HG03097 (cell line): Measurements from ENCODE around the gene SLC41A3.
"Not testable (repeated sequence)": the region's sequence is repeated elsewhere in the genome, so short reads cannot be mapped to it uniquely, and the experiment has no call there.

Experiments used
- ATAC-seq: cut with Tn5 transposase; IDR thresholded peaks from one replicate; pipeline ENCODE4 v1.9.1; 2021; ENCODE audit not compliant: unreplicated experiment, low FRiP score

Gene SLC41A3

DNA sequence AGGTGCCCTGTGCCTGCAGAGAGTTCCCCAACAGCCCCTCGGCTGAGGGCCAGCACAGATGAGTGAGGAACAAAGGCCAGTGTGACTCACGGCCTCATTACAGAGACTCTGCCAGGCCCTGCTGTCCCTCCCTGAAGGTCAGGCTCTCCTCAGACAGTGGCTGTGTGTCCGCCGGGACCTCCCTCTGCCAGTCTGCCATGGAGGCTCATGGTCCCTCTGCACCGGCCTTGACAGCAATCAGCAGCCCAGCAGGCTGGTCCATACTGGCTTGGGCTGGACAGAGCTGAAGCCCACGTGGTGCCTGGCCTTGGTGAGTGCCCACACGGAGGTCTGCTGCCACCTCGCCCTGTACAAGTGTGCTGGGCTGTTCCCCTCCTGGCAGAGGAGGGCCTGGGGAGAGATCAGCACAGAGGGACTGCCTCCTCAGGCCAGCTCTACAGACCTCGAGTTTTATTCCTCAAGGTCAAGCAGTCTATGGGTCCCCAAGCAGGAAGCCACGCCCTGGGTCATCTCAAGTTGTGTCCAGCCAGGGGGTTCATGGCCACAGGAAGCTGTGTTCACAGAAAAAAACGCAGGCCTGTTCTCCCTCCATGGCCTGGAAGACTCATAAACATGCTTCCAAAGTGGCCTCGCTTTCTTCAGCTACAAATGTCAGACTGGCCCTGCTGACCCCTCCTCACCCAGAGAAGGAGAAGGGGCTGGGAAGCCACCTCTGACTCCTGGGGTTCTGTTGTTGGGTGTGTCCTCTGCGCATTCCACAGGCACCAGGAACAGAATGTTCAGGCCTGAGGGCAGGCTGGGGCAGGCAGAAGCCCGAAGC, 27.0 kb downstream of the SLC41A3 start:
- no peak for ATAC-seq

GRCh38 chr3:126056088-126056487, 27.8 kb downstream of the SLC41A3 start:
- no peak for ATAC-seq

DNA sequence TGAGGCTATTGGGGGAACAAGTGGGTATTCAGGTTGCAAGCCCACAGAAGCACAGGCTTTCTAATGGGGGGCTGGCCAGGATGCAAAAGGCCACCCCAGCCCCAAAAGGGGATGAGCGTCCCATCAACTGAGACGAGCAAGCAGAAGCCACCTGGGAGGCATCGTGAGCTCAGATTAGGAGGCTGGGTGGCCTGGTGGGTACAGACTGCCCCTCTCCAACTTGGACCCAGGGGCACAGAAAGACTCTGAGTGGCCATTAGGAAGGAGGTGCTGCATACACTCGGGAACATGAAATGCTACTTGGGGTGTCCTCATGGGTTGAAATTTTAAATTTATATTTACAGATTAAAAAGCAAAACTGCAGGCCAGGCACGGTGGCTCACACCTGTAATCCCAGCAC, 29.1 kb downstream of the SLC41A3 start:
- ATAC-seq = no peak

DNA sequence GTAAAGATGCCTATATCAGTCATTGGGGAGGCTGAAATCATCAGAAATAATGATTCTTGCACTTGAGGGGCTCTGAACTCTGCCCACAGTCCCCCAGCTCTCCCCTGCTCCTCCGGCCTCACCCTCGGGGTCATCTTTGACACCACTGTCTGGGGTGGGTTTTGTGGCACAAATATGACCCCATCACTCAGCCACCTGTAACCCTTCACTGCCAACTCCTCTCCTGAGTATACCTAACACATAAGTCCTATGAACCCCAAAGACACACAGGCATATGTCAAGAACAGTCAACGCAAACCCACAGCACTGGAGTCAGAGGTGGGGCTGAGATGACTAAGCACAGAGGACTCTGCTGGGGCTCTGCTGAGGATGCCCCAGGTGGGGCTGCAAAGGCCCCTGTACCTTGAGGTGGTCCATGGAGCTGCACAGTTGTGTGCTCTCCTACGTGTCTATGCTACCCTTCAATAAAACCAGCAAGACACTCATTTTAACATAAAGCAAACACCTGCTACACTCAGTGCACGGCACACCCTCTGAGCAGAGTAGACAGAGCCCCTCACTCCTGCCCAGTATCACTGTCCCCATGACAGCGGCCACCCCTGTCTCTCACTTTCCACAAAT, 29.9 kb downstream of the SLC41A3 start:
- no peak for ATAC-seq

DNA sequence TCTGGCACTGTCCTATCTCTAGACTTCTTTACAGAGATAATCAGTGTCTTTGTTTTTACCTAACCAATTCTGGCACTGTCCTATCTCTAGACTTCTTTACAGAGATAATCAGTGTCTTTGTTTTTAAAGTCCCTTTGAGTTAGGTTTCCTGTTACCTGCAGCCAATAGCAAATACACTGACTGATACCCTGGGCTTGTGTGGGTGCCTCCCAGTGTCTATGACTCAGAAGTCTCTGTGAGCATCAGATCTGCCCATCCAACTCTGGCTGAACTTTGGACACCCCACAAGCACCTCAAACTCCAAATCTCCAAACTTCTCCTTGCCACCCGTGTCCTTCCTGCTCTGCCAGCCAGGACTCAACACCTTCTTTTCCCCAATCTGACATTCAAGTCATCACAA, 30.4 kb downstream of the SLC41A3 start:
- ATAC-seq = no peak

DNA sequence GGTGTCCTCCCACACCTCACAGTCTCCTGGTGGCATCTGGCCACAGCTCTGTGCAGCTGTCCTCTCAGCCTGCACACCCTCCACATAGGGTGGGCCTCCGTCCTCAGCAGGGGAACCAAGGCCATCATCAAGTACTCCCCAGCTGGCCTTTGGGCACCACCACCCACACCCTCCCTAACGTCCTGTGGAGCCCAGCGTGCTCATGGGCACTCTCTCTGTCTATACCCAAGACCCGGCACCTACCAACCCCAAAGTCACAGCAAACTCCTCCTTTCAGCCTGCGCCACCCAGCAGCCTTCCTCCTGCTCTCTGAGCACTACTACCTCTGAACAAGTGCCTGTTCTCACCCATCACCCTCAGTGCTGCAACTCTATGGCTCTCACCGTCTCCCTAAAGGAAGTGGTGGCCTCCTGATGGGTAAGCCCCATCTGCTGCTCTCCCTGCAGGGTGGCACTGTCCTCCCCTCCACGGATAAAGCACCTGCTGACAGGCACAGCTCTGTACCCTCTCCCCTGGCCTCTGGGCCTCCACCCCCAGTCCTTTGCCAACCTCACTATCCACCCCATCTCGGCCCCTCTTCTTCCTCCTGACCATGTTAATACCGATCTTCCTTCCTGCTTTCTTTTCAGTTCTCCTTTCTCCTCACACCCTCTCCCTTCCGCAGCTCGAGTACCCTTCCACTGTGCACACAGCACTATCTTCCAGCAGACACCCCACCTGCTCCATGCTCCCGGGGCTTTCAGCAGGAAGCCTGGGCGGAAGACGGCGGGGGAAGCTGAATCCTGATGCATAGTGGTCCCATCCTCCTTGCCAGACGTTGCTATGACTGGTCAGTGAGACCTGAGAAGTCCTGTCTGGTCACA, 31.5 kb downstream of the SLC41A3 start:
- ATAC-seq = no peak

DNA sequence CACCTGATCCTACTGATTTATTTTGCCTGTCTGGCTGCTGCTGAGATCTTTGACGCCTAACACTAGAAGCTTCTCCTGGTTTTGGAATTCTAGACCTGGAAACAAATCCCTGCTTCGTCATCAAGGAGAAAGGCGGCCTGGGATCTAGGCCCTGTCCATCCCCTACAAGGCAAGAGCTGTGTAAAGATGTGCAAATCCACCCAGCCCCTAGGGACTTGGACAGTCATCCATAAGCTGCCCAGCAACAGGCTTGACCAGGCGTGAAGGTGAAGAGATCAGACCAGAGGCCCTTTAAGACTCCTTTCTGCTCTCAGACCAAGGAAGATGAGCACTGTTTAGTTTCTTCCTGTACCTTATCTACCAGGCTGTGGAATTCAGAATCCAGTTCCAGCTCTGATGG, 32.2 kb downstream of the SLC41A3 start:
- no peak for ATAC-seq

GRCh38 chr3:126051234-126051633, 32.7 kb downstream of the SLC41A3 start:
- ATAC-seq = no peak

- ATAC-seq = no peak
These were observed 33.3 kb downstream of the SLC41A3 start for GRCh38 chr3:126050626-126051025.

GRCh38 chr3:126050050-126050392, 33.9 kb downstream of the SLC41A3 start:
- no peak for ATAC-seq

GRCh38 chr3:126049289-126050049, 34.5 kb downstream of the SLC41A3 start:
- ATAC-seq = no peak

- ATAC-seq = no peak
These were observed 43.5 kb downstream of the SLC41A3 start for GRCh38 chr3:126040386-126040785.

DNA sequence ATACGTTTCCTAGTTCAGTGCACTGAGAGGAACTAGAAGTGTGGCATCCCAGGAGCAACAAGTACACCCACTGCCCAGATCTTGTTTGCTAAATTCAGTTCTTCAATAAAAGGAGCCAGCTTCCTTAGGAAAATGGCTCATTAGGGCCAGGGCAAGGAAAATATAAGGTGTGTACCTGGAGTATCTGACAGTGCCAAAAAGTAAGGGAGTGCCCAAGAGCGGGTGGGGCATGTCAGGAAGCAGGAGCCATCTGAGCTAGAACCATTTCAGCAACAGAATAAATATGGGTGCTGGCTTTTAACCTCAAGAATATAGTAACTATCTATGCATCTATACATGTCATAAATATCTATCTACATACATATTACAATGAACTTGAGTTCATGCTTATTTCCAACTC, 44.1 kb downstream of the SLC41A3 start:
- ATAC-seq = no peak

DNA sequence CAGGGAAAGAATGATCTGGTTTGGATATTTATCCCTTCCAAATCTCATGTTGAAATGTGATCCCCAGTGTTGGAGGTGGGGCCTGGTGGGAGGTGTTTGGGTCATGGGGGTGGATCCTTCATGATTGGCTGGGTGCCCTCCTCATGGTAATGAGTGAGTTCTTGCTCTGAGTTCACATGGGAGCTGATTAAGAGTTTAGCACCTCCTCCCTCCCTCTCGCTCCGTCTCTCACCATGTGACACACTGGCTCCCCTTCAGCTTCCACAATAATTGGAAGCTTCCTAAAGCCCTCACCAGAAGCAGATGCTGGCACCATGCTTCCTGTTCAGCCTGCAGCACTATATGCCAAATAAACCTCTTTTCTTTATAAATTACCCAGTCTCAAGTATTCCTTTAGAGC, 45.1 kb downstream of the SLC41A3 start:
- not testable (repeated sequence) for ATAC-seq

GRCh38 chr3:126036056-126036549, 47.8 kb downstream of the SLC41A3 start:
- no peak for ATAC-seq

DNA sequence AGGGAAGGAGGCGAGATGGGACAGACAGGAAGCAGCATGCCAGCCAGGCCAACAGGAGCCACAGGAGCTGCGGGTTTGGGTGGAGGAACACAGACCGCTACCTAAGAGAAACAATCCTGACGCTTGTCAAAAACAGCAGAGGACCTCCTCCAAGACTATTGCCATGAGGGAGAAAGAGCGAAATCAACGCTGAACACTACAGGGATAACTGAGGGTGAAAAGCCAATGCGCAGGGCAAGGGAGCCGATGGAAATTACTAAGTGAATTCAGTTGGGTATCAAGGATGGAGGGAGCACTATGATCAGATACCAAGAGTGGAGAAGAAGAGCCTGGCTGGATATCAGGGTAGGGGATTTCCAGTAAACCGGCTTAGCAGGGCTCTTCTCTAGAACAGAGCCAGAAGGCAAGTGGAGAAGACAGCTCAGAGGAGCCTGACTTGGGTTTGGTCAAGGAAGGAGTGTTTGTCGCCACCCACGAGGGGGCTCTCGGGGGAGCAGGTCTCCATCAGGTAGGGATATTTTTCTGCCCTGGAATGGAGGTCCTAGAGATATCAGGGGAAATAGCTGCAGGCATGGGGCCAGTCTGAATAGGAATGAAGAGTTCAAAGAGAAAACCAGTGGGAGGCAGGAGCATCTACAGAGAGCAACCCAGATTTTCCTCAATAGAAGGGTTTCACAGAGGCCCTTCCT, 48.4 kb downstream of the SLC41A3 start:
- ATAC-seq = no peak

GRCh38 chr3:126034481-126035361, 49.2 kb downstream of the SLC41A3 start:
- no peak for ATAC-seq

- no peak for ATAC-seq
These were observed 50.2 kb downstream of the SLC41A3 start for GRCh38 chr3:126033765-126034164.
